Sigmoid colon (tissue), 7 donors: ENCODE data around the gene GPC6. TPM values are rescaled to one million over a fixed set of nuclear protein-coding genes. Genes with fewer than 3 reads are reported as not detected.

Experiments
- DNase-seq: peaks from one replicate; pipeline ENCODE4 v3.0.0-alpha.2; 2019
- H3K27ac ChIP-seq, 4 donors: fragments of 200-600 bp; sonication (generic); one replicate each; pipeline ENCODE4 v1.5.1; 2016 to 2019; ENCODE audit warnings: mild to moderate bottlenecking in 1 of 4
- H3K27me3 ChIP-seq, 3 donors: fragments of 200-600 bp; sonication (generic); one replicate each; pipeline ENCODE4 v1.5.1; 2019; ENCODE audit warnings: mild to moderate bottlenecking in 1 of 3
- H3K36me3 ChIP-seq, 4 donors: fragments of 200-600 bp; sonication (generic); one replicate each; pipeline ENCODE4 v1.5.1; 2016 to 2019
- H3K4me1 ChIP-seq, 4 donors: fragments of 200-600 bp; sonication (generic); one replicate each; pipeline ENCODE4 v1.5.1; 2017 to 2019
- H3K4me3 ChIP-seq, 4 donors: fragments of 200-600 bp; sonication (generic); one replicate each; pipeline ENCODE4 v1.5.1; 2017 to 2019; ENCODE audit warnings: mild to moderate bottlenecking in 2 of 4, moderate library complexity in 1 of 4
- H3K9me3 ChIP-seq, 4 donors: fragments of 200-600 bp in 3 of 4; sonication (generic) in 3 of 4; one replicate each; pipeline versions ENCODE4 v1.5.1 to v1.6.1; 2013 to 2019
- CTCF ChIP-seq, 4 experiments: fragments of 450-650 bp in 3 of 4; fragments of 200-600 bp in 1 of 4; IDR thresholded peaks; one replicate each; pipeline ENCODE4 v1.5.1; 2016 to 2019; ENCODE audit warnings: antibody characterized with exemption in 4 of 4, mild to moderate bottlenecking in 3 of 4, moderate library complexity in 2 of 4
- EP300 ChIP-seq, 4 donors: sonication (generic); formaldehyde crosslinking; IDR thresholded peaks; one replicate each; pipeline ENCODE4 v1.6.1; 2017; ENCODE audit warnings: antibody characterized with exemption in 4 of 4
- POLR2A ChIP-seq, 2 donors: fragments of 450-650 bp; IDR thresholded peaks; one replicate each; pipeline ENCODE4 v1.6.1; 2016; ENCODE audit warnings: antibody characterized with exemption in 2 of 2, mild to moderate bottlenecking in 2 of 2, moderate library complexity in 2 of 2
- POLR2AphosphoS5 ChIP-seq, 4 donors: sonication (generic); formaldehyde crosslinking; IDR thresholded peaks; one replicate each; pipeline ENCODE4 v1.6.1; 2017; ENCODE audit warnings: antibody characterized with exemption in 4 of 4
- WGBS, 2 donors: extraction: QIAGEN DNeasy Blood & Tissue Kit; methylation state at CpG; one replicate each; pipeline ENCODE4 v1.1.7; 2013; 5-methylcytosine and 5-hydroxymethylcytosine counted together
- intact Hi-C: fragments of 100-400 bp; cut with DNase I; formaldehyde crosslinking; loops from one replicate; pipeline ENCODE4 v1.15.1; 2023
- polyA plus RNA-seq, 3 donors: library from polyadenylated mRNA; stranded (reverse); fragments of 200-250 nt; gene quantifications; one replicate each; pipeline ENCODE4 v1.2.3, GENCODE V29; 2013
- total RNA-seq, 4 donors: library from RNA; depleted of rRNA; stranded (reverse); fragments of >200 nt; gene quantifications; one replicate each; pipeline ENCODE4 v1.1.0, GENCODE V29; 2016
- donor health status: healthy with polysubstance abuse.
- donor health status: Bipolar disorder and iron deficiency.
- donor health status: healthy.

The GPC6 gene
- total and polyA plus RNA-seq, 7 donors, result 0.23 to 27.5 (median 14.4) TPM

GRCh38 chr13:94168783-94169453 is 942.3 kb downstream of the GPC6 start:
- Histone ChIP-seq H3K36me3 (no peaks in the 10 kb centered on the region), H3K4me1 (no peaks in the 10 kb centered on the region), H3K27me3 (no peaks in the 10 kb centered on the region), H3K27ac (peak overlapping the region in 1 of 4 donors; percentile 10), H3K9me3 (no peaks in the 10 kb centered on the region), H3K4me3 (no peak overlapping the region)
- TF ChIP-seq EP300 (IDR thresholded peaks at IDR 0.05) (no peak), POLR2A (IDR thresholded peaks at IDR 0.05) (no peak), POLR2AphosphoS5 (IDR thresholded peaks at IDR 0.05) (no peak), CTCF (IDR thresholded peaks at IDR 0.05) (no peak)
- no peak for DNase-seq
- WGBS, 2 donors, result 79 to 84% methylated on average over 9 of the region's 9 CpGs
- intact Hi-C loops, result no loop called here

DNA sequence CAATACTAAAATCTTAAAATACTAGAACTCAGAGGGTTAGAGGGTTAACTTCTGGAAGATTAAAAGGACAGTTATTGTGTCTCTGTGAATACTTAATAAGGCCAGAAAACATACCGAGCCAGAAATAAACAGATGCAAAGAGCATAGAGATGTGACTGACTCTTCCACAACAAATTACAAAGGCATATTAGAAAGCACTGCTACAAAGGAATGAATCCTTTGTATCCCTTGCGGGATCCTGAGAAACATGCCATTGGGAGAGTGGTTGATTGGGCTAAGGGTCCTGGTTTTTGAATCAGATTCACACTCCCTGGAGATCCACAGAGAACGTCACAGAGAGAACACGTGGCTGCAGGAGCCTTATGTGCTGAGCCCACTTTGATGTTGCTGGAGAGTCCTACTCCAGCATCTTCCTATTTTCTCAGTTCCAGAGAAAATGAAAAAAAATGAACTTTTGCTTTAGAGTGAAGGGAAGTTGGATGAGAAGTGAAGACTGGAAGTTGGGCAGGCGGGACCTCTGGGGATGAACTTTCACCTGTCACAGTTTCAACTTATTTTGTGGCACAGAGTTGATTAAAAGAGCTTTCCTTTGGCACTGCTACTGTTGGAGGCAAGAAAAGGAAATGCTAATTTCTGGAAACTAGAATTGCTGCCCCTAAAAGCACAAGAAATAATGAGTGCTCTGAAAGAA is 943.0 kb downstream of the GPC6 start:
- WGBS, 2 donors, result 81 to 84% methylated on average over 5 of the region's 5 CpGs
- no peak overlapping the region for H3K27ac ChIP-seq
- no peak overlapping the region for H3K4me3 ChIP-seq
- H3K36me3 ChIP-seq, result no peaks in the 10 kb centered on the region
- no peaks in the 10 kb centered on the region for H3K9me3 ChIP-seq
- TF ChIP-seq POLR2A (IDR thresholded peaks at IDR 0.05) (no peak), CTCF (IDR thresholded peaks at IDR 0.05) (no peak), EP300 (IDR thresholded peaks at IDR 0.05) (no peak), POLR2AphosphoS5 (IDR thresholded peaks at IDR 0.05) (no peak)
- no peaks in the 10 kb centered on the region for H3K27me3 ChIP-seq
- no peak for DNase-seq
- H3K4me1 ChIP-seq, result no peaks in the 10 kb centered on the region
- intact Hi-C loops, result no loop called here

- no peak overlapping the region for H3K4me3 ChIP-seq
- 76 to 87% methylated on average over 4 of the region's 4 CpGs for WGBS, 2 donors
- H3K27me3 ChIP-seq, result no peaks in the 10 kb centered on the region
- intact Hi-C loops, result no loop called here
- TF ChIP-seq POLR2A (IDR thresholded peaks at IDR 0.05), result no peak
- no peak for TF ChIP-seq POLR2AphosphoS5 (IDR thresholded peaks at IDR 0.05)
- TF ChIP-seq EP300 (IDR thresholded peaks at IDR 0.05), result no peak
- no peak for TF ChIP-seq CTCF (IDR thresholded peaks at IDR 0.05)
- no peaks in the 10 kb centered on the region for H3K4me1 ChIP-seq
- H3K27ac ChIP-seq, result no peak overlapping the region
- no peaks in the 10 kb centered on the region for H3K36me3 ChIP-seq
- no peak for DNase-seq
- no peaks in the 10 kb centered on the region for H3K9me3 ChIP-seq
These were observed 943.6 kb downstream of the GPC6 start for GRCh38 chr13:94170145-94170571.

DNA sequence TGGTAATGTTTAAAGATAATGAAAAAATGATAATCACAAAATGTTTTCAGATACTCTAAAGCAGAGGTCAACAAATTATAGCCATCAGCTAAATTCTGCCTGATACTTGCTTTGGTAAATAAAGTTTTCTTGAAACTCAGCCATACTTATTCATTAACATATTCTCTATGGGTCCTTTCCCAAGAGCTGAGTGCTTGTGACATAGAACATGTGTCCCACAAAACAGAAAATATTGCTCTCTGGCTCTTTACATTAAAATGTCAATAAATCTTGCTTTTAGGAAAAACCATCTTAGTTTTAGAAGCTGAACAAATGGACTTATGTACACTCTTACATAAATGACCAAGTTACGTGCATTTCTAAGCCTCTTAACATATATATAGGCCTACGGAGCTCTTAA is 945.8 kb downstream of the GPC6 start:
- Histone ChIP-seq H3K27me3 (no peaks in the 10 kb centered on the region), H3K4me1 (no peaks in the 10 kb centered on the region), H3K36me3 (no peaks in the 10 kb centered on the region), H3K9me3 (no peaks in the 10 kb centered on the region), H3K27ac (no peak overlapping the region), H3K4me3 (no peak overlapping the region)
- TF ChIP-seq EP300 (IDR thresholded peaks at IDR 0.05) (no peak), POLR2A (IDR thresholded peaks at IDR 0.05) (no peak), CTCF (IDR thresholded peaks at IDR 0.05) (no peak)
- intact Hi-C loops, result no loop called here
- WGBS, 2 donors, result 94 to 96% methylated on average over 2 of the region's 2 CpGs
- no peak for DNase-seq
